ENCODE results near the gene LZTS2. TPM values are rescaled to one million over a fixed set of nuclear protein-coding genes. Genes with fewer than 3 reads are reported as not detected.

Gene LZTS2
- total and polyA plus RNA-seq, 2 of the 8 experiments (the other 6 are each of a cell fraction or from before 2014, with no cell fraction given) = 75.7 to 99.5 TPM

GRCh38 chr10:101038484-101038883 is 38.9 kb downstream of the LZTS2 start:
- Histone ChIP-seq H3K23ac (ENCODE audit: insufficient read length) (no peak overlapping the region), H2AFZ (ENCODE audit: low read length) (no peak overlapping the region), H3K4me1 (replicated peaks in 1 of 4; ENCODE audit: control insufficient read depth in 3 of 4, insufficient read depth in 4 of 4, low read length in 3 of 4) (peaks cover 0 to 10% (median 2%) of the 10 kb centered on the region in 4 experiments; a peak in 3 of 7 replicates), H2AK5ac (ENCODE audit: low read depth, low read length) (no peak overlapping the region), H3K79me1 (ENCODE audit: low read depth, low read length) (no peaks in the 10 kb centered on the region), H3K23me2 (ENCODE audit: low read depth, low read length) (no peaks in the 10 kb centered on the region), H3K79me2 (ENCODE audit: control insufficient read depth in 1 of 2, insufficient read depth in 2 of 2, low read length in 2 of 2) (no peaks in the 10 kb centered on the region), H3K18ac (ENCODE audit: extremely low read depth, low read length) (no peak overlapping the region), H3K4me2 (ENCODE audit: insufficient read depth in 1 of 2, low read depth in 2 of 2, low read length in 2 of 2) (no peak overlapping the region), H3K9ac (replicated peaks in 1 of 4; ENCODE audit: extremely low read depth in 1 of 4, low read depth in 3 of 4, low read length in 3 of 4) (no peak overlapping the region), H3K4ac (replicated peaks; ENCODE audit: insufficient read length, low read depth, low read length) (no peak overlapping the region), H4K20me1 (replicated peaks in 1 of 2; ENCODE audit: control insufficient read depth in 1 of 2, insufficient read depth in 2 of 2, low read length in 2 of 2) (no peaks in the 10 kb centered on the region), H2BK120ac (replicated peaks; ENCODE audit: low read depth, low read length) (no peak overlapping the region), H3K56ac (replicated peaks; ENCODE audit: insufficient read length, low read depth, low read length) (no peak overlapping the region), H3K36me3 (ENCODE audit: control insufficient read depth in 2 of 4, insufficient read depth in 4 of 4, low read length in 3 of 4) (no peaks in the 10 kb centered on the region), H2BK20ac (ENCODE audit: low read length) (no peak overlapping the region), H4K5ac (ENCODE audit: insufficient read length, low read depth, low read length) (no peak overlapping the region), H3K27me3 (replicated peaks in 1 of 4; ENCODE audit: control insufficient read depth in 3 of 4, extremely low read depth in 1 of 4, insufficient read depth in 3 of 4, low read length in 3 of 4) (peaks cover 0 to 16% (median 12%) of the 10 kb centered on the region in 4 experiments; a peak in 4 of 7 replicates), H3K14ac (ENCODE audit: insufficient read length) (no peak overlapping the region), H2BK12ac (ENCODE audit: low read depth, low read length) (no peak overlapping the region), H3K4me3 (ENCODE audit: extremely low read depth in 1 of 4, insufficient read depth in 2 of 4, low read depth in 3 of 4, low read length in 4 of 4) (no peak overlapping the region), H3K9me3 (ENCODE audit: insufficient read depth in 2 of 2, low read depth in 1 of 2, low read length in 1 of 2) (no peaks in the 10 kb centered on the region), H4K8ac (ENCODE audit: extremely low read depth, insufficient read depth, low read length) (no peak overlapping the region), H4K91ac (replicated peaks; ENCODE audit: insufficient read length, low read length) (no peak overlapping the region), H2BK15ac (ENCODE audit: low read length) (no peak overlapping the region), H3K27ac (ENCODE audit: low read depth, low read length) (no peak overlapping the region), H2BK5ac (ENCODE audit: low read depth, low read length) (no peak overlapping the region)
- DNase-seq (ENCODE audit: low read depth in 1 of 2, low spot score in 2 of 2) = peak in 1 of 2 experiments; percentile 73
- POLR2A ChIA-PET (ENCODE audit: partially characterized antibody) = interaction anchor here (1.2 kb wide), 1 partner anchor 33 kb away, joined by 3 read pairs; no protein-coding TSS in a partner anchor
- CTCF ChIA-PET (ENCODE audit: partially characterized antibody) = interaction anchor here (0.6 to 51.8 kb wide), 11 partner anchors 12 to 204 kb away, joined by 3 to 2176 read pairs (median 7); partner anchors contain the start of genes KAZALD1, LBX1, PDZD7 and SFXN3
- peak; percentile 81 for FAIRE-seq
- 51% methylated on average over 5 of the region's 5 CpGs; no CpG with 5 or more reads in 1 of the 2 experiments for WGBS, 2 experiments (ENCODE audit: extremely low coverage in 1 of 2, insufficient coverage in 1 of 2, insufficient read length in 1 of 2, insufficient replicate concordance in 2 of 2, low coverage in 1 of 2, low lambda C conversion rate in 2 of 2, missing lambda C conversion rate in 1 of 2)
- TF ChIP-seq CBX8 (IDR thresholded peaks at IDR 0.05; ENCODE audit: borderline replicate concordance, low read depth, low read length) = no peak
- TF ChIP-seq, protein P1, sequence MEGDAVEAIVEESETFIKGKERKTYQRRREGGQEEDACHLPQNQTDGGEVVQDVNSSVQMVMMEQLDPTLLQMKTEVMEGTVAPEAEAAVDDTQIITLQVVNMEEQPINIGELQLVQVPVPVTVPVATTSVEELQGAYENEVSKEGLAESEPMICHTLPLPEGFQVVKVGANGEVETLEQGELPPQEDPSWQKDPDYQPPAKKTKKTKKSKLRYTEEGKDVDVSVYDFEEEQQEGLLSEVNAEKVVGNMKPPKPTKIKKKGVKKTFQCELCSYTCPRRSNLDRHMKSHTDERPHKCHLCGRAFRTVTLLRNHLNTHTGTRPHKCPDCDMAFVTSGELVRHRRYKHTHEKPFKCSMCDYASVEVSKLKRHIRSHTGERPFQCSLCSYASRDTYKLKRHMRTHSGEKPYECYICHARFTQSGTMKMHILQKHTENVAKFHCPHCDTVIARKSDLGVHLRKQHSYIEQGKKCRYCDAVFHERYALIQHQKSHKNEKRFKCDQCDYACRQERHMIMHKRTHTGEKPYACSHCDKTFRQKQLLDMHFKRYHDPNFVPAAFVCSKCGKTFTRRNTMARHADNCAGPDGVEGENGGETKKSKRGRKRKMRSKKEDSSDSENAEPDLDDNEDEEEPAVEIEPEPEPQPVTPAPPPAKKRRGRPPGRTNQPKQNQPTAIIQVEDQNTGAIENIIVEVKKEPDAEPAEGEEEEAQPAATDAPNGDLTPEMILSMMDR (IDR thresholded peaks at IDR 0.05; ENCODE audit: control extremely low read depth in 1 of 3, insufficient read depth in 1 of 3, low read depth in 1 of 3, low read length in 3 of 3) = peak; percentile 65 to 76 (median 74)
